SK-N-SH (cell line): ENCODE data around the gene RNF166. TPM values are rescaled to one million over a fixed set of nuclear protein-coding genes. Genes with fewer than 3 reads are reported as not detected.

Experiments
- CTCF ChIA-PET: fragments of 300-600, 350-600 bp; formaldehyde crosslinking; extraction: SDS; loops from one replicate; lab custom pipeline; 2021; lab: Yijun Ruan, JAX
- POLR2A ChIA-PET: fragments of 350-600 bp; sonication (Branson Sonifier 250); formaldehyde crosslinking; extraction: SDS; loops from one replicate; lab custom pipeline; 2020; ENCODE audit warnings: antibody characterized with exemption, inconsistent platforms; lab: Yijun Ruan, JAX
- DNase-seq: peaks from one replicate; pipeline ENCODE4 v3.0.0; 2012
- H2AFZ ChIP-seq: fragments of 200-600 bp; sonication (generic); 2 replicates; pipeline ENCODE4 v1.8.1; 2016; ENCODE audit warnings: antibody characterized with exemption, mild to moderate bottlenecking, low read depth
- H3F3A ChIP-seq: fragments of 200-600 bp; sonication (generic); replicated peaks from 2 replicates; pipeline ENCODE3; 2016; ENCODE audit warnings: antibody characterized with exemption, mild to moderate bottlenecking; ENCODE audit not compliant: insufficient read depth
- H3K27ac ChIP-seq, 2 experiments: fragments of 200-500 bp in 1 of 2; fragments of 200-600 bp in 1 of 2; sonication (Bioruptor generic) in 1 of 2; sonication (generic), shearing (Covaris generic) in 1 of 2; 2 replicates each; pipeline versions ENCODE4 v1.5.1 to v1.6.1; 2014 to 2016; ENCODE audit warnings: low read depth in 2 of 2, inconsistent platforms in 1 of 2, low read length in 1 of 2, mild to moderate bottlenecking in 1 of 2, mixed read lengths in 1 of 2
- H3K27me3 ChIP-seq: fragments of 200-600 bp; sonication (generic), shearing (Covaris generic); 2 replicates; pipeline ENCODE4 v1.6.1; 2016; ENCODE audit warnings: mixed run types; ENCODE audit not compliant: insufficient read depth
- H3K36me3 ChIP-seq, 2 experiments: fragments of 200-500 bp in 1 of 2; fragments of 200-600 bp in 1 of 2; sonication (Bioruptor generic) in 1 of 2; sonication (generic) in 1 of 2; replicated peaks in 1 of 2; 2 replicates each; pipeline versions ENCODE3 to v1.5.1; 2014 to 2016; ENCODE audit warnings: low read length in 1 of 2, mild to moderate bottlenecking in 1 of 2; ENCODE audit not compliant: insufficient read depth in 2 of 2, control insufficient read depth in 1 of 2
- H3K4me1 ChIP-seq, 2 experiments: fragments of 200-500 bp in 1 of 2; fragments of 200-600 bp in 1 of 2; sonication (Bioruptor generic) in 1 of 2; sonication (generic), shearing (Covaris generic) in 1 of 2; 2 replicates each; pipeline versions ENCODE4 v1.5.1 to v1.6.1; 2014 to 2016; ENCODE audit warnings: low read depth in 1 of 2, low read length in 1 of 2, mixed run types in 1 of 2; ENCODE audit not compliant: insufficient read depth in 2 of 2, control insufficient read depth in 1 of 2
- H3K4me2 ChIP-seq: fragments of 200-600 bp; sonication (generic), shearing (Covaris generic); 2 replicates; pipeline ENCODE4 v1.6.1; 2017; ENCODE audit warnings: mixed run types
- H3K4me3 ChIP-seq, 2 experiments: fragments of 200-500 bp in 1 of 2; fragments of 200-600 bp in 1 of 2; sonication (Bioruptor generic) in 1 of 2; sonication (generic), shearing (Covaris generic) in 1 of 2; 2 replicates each; pipeline versions ENCODE4 v1.5.1 to v1.8.1; 2014 to 2016; ENCODE audit warnings: low read depth in 2 of 2, inconsistent platforms in 1 of 2, low read length in 1 of 2, mild to moderate bottlenecking in 1 of 2, mixed read lengths in 1 of 2, moderate library complexity in 1 of 2
- H3K79me2 ChIP-seq: fragments of 200-600 bp; sonication (generic); 2 replicates; pipeline ENCODE4 v1.8.1; 2017; ENCODE audit warnings: mild to moderate bottlenecking; ENCODE audit not compliant: insufficient read depth
- H3K9ac ChIP-seq: fragments of 200-600 bp; sonication (generic); 2 replicates; pipeline ENCODE4 v1.6.1; 2017; ENCODE audit warnings: mixed run types
- H3K9me2 ChIP-seq: fragments of 200-600 bp; sonication (generic); 2 replicates; pipeline ENCODE4 v1.6.1; 2017; ENCODE audit warnings: mixed run types
- H3K9me3 ChIP-seq: fragments of 200-600 bp; sonication (generic); 2 replicates; pipeline ENCODE4 v1.6.1; 2017; ENCODE audit warnings: mixed run types, mild to moderate bottlenecking, moderate library complexity
- H4K20me1 ChIP-seq: fragments of 200-600 bp; sonication (generic); 2 replicates; pipeline ENCODE4 v1.6.1; 2017; ENCODE audit warnings: mild to moderate bottlenecking, mixed run types; ENCODE audit not compliant: insufficient read depth
- GABPA ChIP-seq: IDR thresholded peaks from 2 replicates; pipeline ENCODE4 v1.4.0; 2012; ENCODE audit warnings: low read depth, mild to moderate bottlenecking
- MEF2A ChIP-seq: IDR thresholded peaks from 2 replicates; pipeline ENCODE4 v1.4.0; 2012; ENCODE audit warnings: low read depth, borderline replicate concordance
- SIN3A ChIP-seq: IDR thresholded peaks from 2 replicates; pipeline ENCODE4 v1.6.1; 2012; ENCODE audit warnings: low read depth, mild to moderate bottlenecking, low read length, moderate library complexity, borderline replicate concordance
- TEAD4 ChIP-seq: IDR thresholded peaks from 2 replicates; pipeline ENCODE4 v1.4.0; 2012; ENCODE audit warnings: mild to moderate bottlenecking, borderline replicate concordance; ENCODE audit not compliant: insufficient read depth
- WGBS: methylation state at CpG from one replicate; pipeline ENCODE4 v1.1.6; 2017; ENCODE audit warnings: low lambda C conversion rate; 5-methylcytosine and 5-hydroxymethylcytosine counted together
- polyA plus RNA-seq, 3 experiments: library from polyadenylated mRNA; depleted of rRNA; stranded (reverse); fragments of >200 nt; gene quantifications; 2 replicates each; pipeline ENCODE4 v1.2.3, GENCODE V29; 2012
- TF ChIP-seq, protein P1 (sequence below): fragments of 150-350 bp; IDR thresholded peaks from 2 replicates; pipeline ENCODE4 v1.6.1; 2017; ENCODE audit warnings: antibody characterized with exemption, low read length, low read depth, borderline replicate concordance
- TF ChIP-seq, protein P2 (sequence below): fragments of 200-600 bp; sonication (generic); IDR thresholded peaks from 2 replicates; pipeline ENCODE4 v1.6.1; 2017; ENCODE audit warnings: antibody characterized with exemption, mild to moderate bottlenecking, moderate library complexity
- TF ChIP-seq, protein P3 (sequence below): fragments of 150-350 bp; IDR thresholded peaks from 2 replicates; pipeline ENCODE4 v1.6.1; 2016; ENCODE audit warnings: mild to moderate bottlenecking, low read depth, low read length

RNF166 gene
- polyA plus RNA-seq, 1 of the 3 experiments (the other 2 are of a cell fraction): 17.2 TPM

DNA sequence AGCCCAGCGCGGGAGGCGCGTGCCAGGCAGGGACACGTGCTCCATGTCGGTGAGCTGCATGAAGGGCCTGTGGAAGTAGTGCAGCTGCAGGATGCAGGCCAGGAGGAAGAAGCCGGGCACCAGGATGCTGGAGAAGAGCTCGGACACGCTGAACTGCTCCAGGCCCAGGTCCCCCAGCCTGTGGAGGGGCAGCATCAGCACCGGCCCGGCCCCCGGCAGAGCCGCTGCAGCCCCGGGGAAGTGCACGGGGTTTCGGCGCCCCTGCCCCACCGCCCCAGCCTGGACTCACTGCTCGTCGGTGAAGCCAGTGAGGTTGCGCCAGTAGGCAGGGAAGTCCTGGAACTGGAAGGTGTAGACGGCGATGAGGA, 28.1 kb upstream of the RNF166 start:
- 93% methylated on average over 5 of the region's 23 CpGs for WGBS
- Histone ChIP-seq H3K9me2 (no peaks in the 10 kb centered on the region), H3K4me2 (no peak overlapping the region), H4K20me1 (peaks cover 35% of the 10 kb centered on the region), H3K9ac (no peak overlapping the region), H3K36me3 (peaks cover 0 to 25% of the 10 kb centered on the region in 2 experiments), H2AFZ (no peak overlapping the region), H3K27me3 (no peaks in the 10 kb centered on the region), H3K4me1 (peaks cover 4 to 24% of the 10 kb centered on the region in 2 experiments; a peak in 2 of 4 replicates), H3K79me2 (peaks cover 15% of the 10 kb centered on the region; the same call in 1 of the 2 replicates), H3K4me3 (no peak overlapping the region)
- CTCF ChIA-PET: interaction anchor here (0.7 to 17.4 kb wide), 6 partner anchors 9 to 482 kb away, joined by 3 to 540 read pairs (median 18); no protein-coding TSS in a partner anchor
- no peak for DNase-seq
- TF ChIP-seq TEAD4 (no peak), MEF2A (no peak), GABPA (no peak)
- TF ChIP-seq, protein P1, sequence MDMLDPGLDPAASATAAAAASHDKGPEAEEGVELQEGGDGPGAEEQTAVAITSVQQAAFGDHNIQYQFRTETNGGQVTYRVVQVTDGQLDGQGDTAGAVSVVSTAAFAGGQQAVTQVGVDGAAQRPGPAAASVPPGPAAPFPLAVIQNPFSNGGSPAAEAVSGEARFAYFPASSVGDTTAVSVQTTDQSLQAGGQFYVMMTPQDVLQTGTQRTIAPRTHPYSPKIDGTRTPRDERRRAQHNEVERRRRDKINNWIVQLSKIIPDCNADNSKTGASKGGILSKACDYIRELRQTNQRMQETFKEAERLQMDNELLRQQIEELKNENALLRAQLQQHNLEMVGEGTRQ: no peak
- TF ChIP-seq, protein P2, sequence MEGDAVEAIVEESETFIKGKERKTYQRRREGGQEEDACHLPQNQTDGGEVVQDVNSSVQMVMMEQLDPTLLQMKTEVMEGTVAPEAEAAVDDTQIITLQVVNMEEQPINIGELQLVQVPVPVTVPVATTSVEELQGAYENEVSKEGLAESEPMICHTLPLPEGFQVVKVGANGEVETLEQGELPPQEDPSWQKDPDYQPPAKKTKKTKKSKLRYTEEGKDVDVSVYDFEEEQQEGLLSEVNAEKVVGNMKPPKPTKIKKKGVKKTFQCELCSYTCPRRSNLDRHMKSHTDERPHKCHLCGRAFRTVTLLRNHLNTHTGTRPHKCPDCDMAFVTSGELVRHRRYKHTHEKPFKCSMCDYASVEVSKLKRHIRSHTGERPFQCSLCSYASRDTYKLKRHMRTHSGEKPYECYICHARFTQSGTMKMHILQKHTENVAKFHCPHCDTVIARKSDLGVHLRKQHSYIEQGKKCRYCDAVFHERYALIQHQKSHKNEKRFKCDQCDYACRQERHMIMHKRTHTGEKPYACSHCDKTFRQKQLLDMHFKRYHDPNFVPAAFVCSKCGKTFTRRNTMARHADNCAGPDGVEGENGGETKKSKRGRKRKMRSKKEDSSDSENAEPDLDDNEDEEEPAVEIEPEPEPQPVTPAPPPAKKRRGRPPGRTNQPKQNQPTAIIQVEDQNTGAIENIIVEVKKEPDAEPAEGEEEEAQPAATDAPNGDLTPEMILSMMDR: no peak
- TF ChIP-seq, all 33 proteins: peak for 0
- POLR2A ChIA-PET: no interaction called here
- H3K9me3 ChIP-seq: no peaks in the 10 kb centered on the region
- no peak overlapping the region for H3K27ac ChIP-seq
- peaks cover 20% of the 10 kb centered on the region for H3F3A ChIP-seq

DNA sequence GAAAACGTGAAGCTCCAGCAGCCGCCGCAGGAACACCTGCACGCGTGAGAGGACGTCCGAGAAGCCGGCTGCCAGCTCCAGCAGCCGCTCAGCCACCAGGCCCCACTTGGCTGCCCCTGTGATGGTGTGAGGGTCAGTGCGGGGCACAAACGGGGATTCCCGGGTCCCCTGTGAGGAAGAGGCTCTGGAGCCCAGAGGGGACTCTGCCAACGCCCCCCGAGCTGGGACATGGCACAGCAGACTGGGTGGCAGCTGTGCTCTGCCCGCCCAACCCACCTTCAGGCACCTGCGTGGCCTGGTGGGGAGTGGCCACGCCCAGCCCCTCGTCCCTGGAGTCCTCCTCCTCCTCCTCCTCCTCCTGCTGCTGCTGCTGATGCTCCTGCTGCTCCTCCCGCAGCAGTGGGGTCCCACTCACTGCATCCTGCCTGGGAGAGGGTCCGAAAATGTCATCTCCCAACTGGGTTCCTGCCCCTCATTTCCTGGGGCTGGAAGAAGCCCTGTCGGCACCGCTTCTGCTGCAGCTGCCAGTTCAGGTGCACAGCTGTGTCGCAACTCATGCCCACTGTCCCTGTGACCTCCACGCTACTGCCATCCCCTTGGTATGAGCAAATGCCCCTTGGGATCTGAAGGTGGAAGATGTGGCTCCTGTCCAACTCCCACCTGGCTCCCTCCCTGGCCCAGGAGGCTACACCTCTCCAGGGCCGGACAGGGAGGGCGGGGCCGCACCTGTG, 27.6 kb upstream of the RNF166 start:
- CTCF ChIA-PET: interaction anchor here (1.0 to 17.4 kb wide), 6 partner anchors 12 to 483 kb away, joined by 3 to 540 read pairs (median 8); partner anchors contain the start of genes GALNS and TRAPPC2L
- POLR2A ChIA-PET: no interaction called here
- peaks cover 15% of the 10 kb centered on the region; the same call in 1 of the 2 replicates for H3K79me2 ChIP-seq
- no peak overlapping the region for H2AFZ ChIP-seq
- no peaks in the 10 kb centered on the region for H3K27me3 ChIP-seq
- H3K36me3 ChIP-seq: peaks cover 0 to 25% of the 10 kb centered on the region in 2 experiments
- H4K20me1 ChIP-seq: peaks cover 35% of the 10 kb centered on the region
- TF ChIP-seq, protein P3, sequence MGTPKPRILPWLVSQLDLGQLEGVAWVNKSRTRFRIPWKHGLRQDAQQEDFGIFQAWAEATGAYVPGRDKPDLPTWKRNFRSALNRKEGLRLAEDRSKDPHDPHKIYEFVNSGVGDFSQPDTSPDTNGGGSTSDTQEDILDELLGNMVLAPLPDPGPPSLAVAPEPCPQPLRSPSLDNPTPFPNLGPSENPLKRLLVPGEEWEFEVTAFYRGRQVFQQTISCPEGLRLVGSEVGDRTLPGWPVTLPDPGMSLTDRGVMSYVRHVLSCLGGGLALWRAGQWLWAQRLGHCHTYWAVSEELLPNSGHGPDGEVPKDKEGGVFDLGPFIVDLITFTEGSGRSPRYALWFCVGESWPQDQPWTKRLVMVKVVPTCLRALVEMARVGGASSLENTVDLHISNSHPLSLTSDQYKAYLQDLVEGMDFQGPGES: no peak
- TF ChIP-seq SIN3A: no peak
- TF ChIP-seq, all 33 proteins: peak for 0
- H3K4me3 ChIP-seq: no peak overlapping the region
- no peaks in the 10 kb centered on the region for H3K9me3 ChIP-seq
- H3K4me1 ChIP-seq: peaks cover 4 to 24% of the 10 kb centered on the region in 2 experiments; a peak in 2 of 4 replicates
- H3K9ac ChIP-seq: no peak overlapping the region
- WGBS: 95% methylated on average over 4 of the region's 27 CpGs
- H3K27ac ChIP-seq: no peak overlapping the region
- H3F3A ChIP-seq: peaks cover 20% of the 10 kb centered on the region
- no peak for DNase-seq
- H3K9me2 ChIP-seq: no peaks in the 10 kb centered on the region
- H3K4me2 ChIP-seq: no peak overlapping the region
